ENCODE results near the gene YPEL2. TPM values are rescaled to one million over a fixed set of nuclear protein-coding genes. Genes with fewer than 3 reads are reported as not detected.

The YPEL2 gene
- total and polyA plus RNA-seq, 2 of the 13 experiments (the other 11 are each of a cell fraction or from before 2014, with no cell fraction given): 8.5 to 21.1 TPM

GRCh38 chr17:59439741-59440211 lies 108.3 kb downstream of the YPEL2 start:
- intact Hi-C loops (cut with micrococcal nuclease; ENCODE audit: unreplicated experiment): loop anchor here (1.0 kb wide), 1 partner anchor 73 kb away; no protein-coding TSS in a partner anchor
- no TSS peak for BruUV-seq (replicated peaks)
- no peak for TF ChIP-seq ZNF275 (CRISPR knock-in tag; IDR thresholded peaks at IDR 0.05; ENCODE audit: borderline replicate concordance)
- no peak for TF ChIP-seq ZNF24 (IDR thresholded peaks at IDR 0.05)
- no peak for TF ChIP-seq RNF219 (CRISPR knock-in tag; IDR thresholded peaks at IDR 0.05)
- TF ChIP-seq ZNF33A (CRISPR knock-in tag; IDR thresholded peaks at IDR 0.05; ENCODE audit: borderline replicate concordance): no peak
- TF ChIP-seq FIP1L1 (IDR thresholded peaks at IDR 0.05; ENCODE audit: borderline replicate concordance, insufficient read depth, low read depth, low read length): no peak
- no peak for TF ChIP-seq ZNF280D (CRISPR knock-in tag; IDR thresholded peaks at IDR 0.05)
- no peak for TF ChIP-seq PRDM10 (CRISPR knock-in tag; IDR thresholded peaks at IDR 0.05; ENCODE audit: low read depth)
- no peak for TF ChIP-seq PHF21A (CRISPR knock-in tag; IDR thresholded peaks at IDR 0.05)
- TF ChIP-seq ONECUT2 (CRISPR knock-in tag; IDR thresholded peaks at IDR 0.05): no peak
- no peak for TF ChIP-seq CCDC6 (CRISPR knock-in tag; IDR thresholded peaks at IDR 0.05)
- no peak for TF ChIP-seq ZIK1 (CRISPR knock-in tag; IDR thresholded peaks at IDR 0.05; ENCODE audit: borderline replicate concordance, low read depth)
- TF ChIP-seq TBL1XR1 (IDR thresholded peaks at IDR 0.05; ENCODE audit: borderline replicate concordance, low read length, partially characterized antibody): no peak
- TF ChIP-seq SIN3A (IDR thresholded peaks at IDR 0.05; ENCODE audit: borderline replicate concordance, low read depth, low read length): no peak

More at GRCh38 chr17:59439741-59440211, 108.3 kb downstream of the YPEL2 start:
- H3K27ac ChIP-seq (ENCODE audit: extremely low read length, insufficient read depth, low read length): no peak overlapping the region
- DNase-seq (ENCODE audit: low spot score): no peak
- FAIRE-seq: no peak
- in situ Hi-C loops (cut with HindIII; ENCODE audit: extremely low pct_ligation_motif_present, low pct_unique_long_range_greater_than_20kb): loop anchor here (5.0 kb wide), 1 partner anchor 112 kb away; no protein-coding TSS in a partner anchor
- H3K9ac ChIP-seq (ENCODE audit: insufficient read depth, low read depth, low read length): no peak overlapping the region
- H4K20me1 ChIP-seq (ENCODE audit: insufficient read depth, low read length): no peaks in the 10 kb centered on the region
- ATAC-seq: no peak
- no peaks in the 10 kb centered on the region for H3K79me2 ChIP-seq (ENCODE audit: insufficient read depth, low read length)
- peaks cover 54% of the 10 kb centered on the region for H3K4me1 ChIP-seq (ENCODE audit: insufficient read depth, low read length)
- H2AFZ ChIP-seq (ENCODE audit: low read length): no peak overlapping the region
- no peaks in the 10 kb centered on the region for H3K9me3 ChIP-seq (ENCODE audit: low read length)
- no peak overlapping the region for H3K4me3 ChIP-seq (replicated peaks in 1 of 3; ENCODE audit: insufficient read depth in 1 of 3, low read depth in 2 of 3, low read length in 3 of 3)
- no peak overlapping the region for H3K4me2 ChIP-seq (ENCODE audit: low read depth, low read length)
- ChIA-PET POLR2A (interaction anchor here (1.0 to 2.3 kb wide), 2 partner anchors 110 to 129 kb away, joined by 3 to 5 read pairs; no protein-coding TSS in a partner anchor), CTCF (ENCODE audit: low intra/inter-chr PET ratio, low total read pairs) (interaction anchor here (2.1 to 5.9 kb wide), 3 partner anchors 111 to 128 kb away, joined by 25 to 94 read pairs (median 63); partner anchors contain the start of gene YPEL2)
- H3K27me3 ChIP-seq (ENCODE audit: control insufficient read depth in 1 of 2, insufficient read depth in 2 of 2, low read length in 2 of 2): no peaks in the 10 kb centered on the region; a peak in 1 of 5 replicates
- no peaks in the 10 kb centered on the region for H3K36me3 ChIP-seq (replicated peaks in 1 of 2; ENCODE audit: control insufficient read depth in 1 of 2, insufficient read depth in 2 of 2, low read length in 2 of 2)
- 36% methylated on average over 6 of the region's 6 CpGs for WGBS (ENCODE audit: low lambda C conversion rate)
